ENCODE measurements around the gene DTX4.

Gene DTX4

DNA sequence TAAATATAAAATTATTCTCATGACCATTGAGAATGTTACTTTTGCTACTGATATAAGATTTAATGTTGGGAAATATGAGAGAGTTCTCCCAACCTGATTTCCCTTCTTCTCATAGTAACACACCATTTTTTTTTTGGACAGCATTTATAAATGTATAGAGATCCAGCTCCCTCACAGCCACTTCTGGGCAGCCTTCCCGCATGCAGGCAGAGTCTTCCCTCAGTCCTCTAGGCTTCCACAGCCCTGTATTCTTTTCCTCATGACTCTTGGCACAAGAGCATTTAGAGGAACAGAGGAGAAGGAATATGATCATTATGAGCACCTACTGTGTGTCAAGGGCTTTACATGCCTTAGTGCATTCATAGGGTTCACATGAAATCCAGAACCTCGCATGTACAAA is 9.0 kb downstream of the DTX4 start:
- H3K9ac ChIP-seq (ENCODE audit: low read length), result no peak overlapping the region
- H4K5ac ChIP-seq (ENCODE audit: low read length), result no peak overlapping the region
- no peak overlapping the region for H3K4ac ChIP-seq (ENCODE audit: low read depth, low read length)
- no peak overlapping the region for H3K56ac ChIP-seq (ENCODE audit: low read length)
- no peak overlapping the region for H2BK5ac ChIP-seq (ENCODE audit: low read length)
- H3K79me1 ChIP-seq (ENCODE audit: low read length), result no peaks in the 10 kb centered on the region
- no peak overlapping the region for H3K18ac ChIP-seq (ENCODE audit: low read length)
- no peak for DNase-seq
- H3K36me3 ChIP-seq (ENCODE audit: control insufficient read depth, insufficient read depth, low read length), result no peaks in the 10 kb centered on the region
- no peak overlapping the region for H3K4me3 ChIP-seq (ENCODE audit: low read length)
- H2AK5ac ChIP-seq (ENCODE audit: low read length), result no peak overlapping the region
- H3K79me2 ChIP-seq (ENCODE audit: control insufficient read depth, insufficient read depth, low read length), result no peaks in the 10 kb centered on the region
- H3K27ac ChIP-seq (ENCODE audit: low read depth, low read length), result no peak overlapping the region
- H3K27me3 ChIP-seq (ENCODE audit: insufficient read depth, low read length, poor library complexity), result no peaks in the 10 kb centered on the region
- H3K4me1 ChIP-seq (ENCODE audit: control insufficient read depth, low read depth, low read length), result no peaks in the 10 kb centered on the region
- H3K4me2 ChIP-seq (ENCODE audit: low read length), result no peak overlapping the region
- no CpG with 5 or more reads among the region's 2 CpGs for WGBS (ENCODE audit: extremely low coverage, insufficient coverage, low lambda C conversion rate)
- H4K8ac ChIP-seq (ENCODE audit: low read depth, low read length), result no peak overlapping the region
- no peak overlapping the region for H3K23ac ChIP-seq (ENCODE audit: low read length)
- H2BK120ac ChIP-seq (ENCODE audit: low read depth, low read length), result no peak overlapping the region
- H2BK15ac ChIP-seq (replicated peaks; ENCODE audit: low read depth), result no peak overlapping the region

DNA sequence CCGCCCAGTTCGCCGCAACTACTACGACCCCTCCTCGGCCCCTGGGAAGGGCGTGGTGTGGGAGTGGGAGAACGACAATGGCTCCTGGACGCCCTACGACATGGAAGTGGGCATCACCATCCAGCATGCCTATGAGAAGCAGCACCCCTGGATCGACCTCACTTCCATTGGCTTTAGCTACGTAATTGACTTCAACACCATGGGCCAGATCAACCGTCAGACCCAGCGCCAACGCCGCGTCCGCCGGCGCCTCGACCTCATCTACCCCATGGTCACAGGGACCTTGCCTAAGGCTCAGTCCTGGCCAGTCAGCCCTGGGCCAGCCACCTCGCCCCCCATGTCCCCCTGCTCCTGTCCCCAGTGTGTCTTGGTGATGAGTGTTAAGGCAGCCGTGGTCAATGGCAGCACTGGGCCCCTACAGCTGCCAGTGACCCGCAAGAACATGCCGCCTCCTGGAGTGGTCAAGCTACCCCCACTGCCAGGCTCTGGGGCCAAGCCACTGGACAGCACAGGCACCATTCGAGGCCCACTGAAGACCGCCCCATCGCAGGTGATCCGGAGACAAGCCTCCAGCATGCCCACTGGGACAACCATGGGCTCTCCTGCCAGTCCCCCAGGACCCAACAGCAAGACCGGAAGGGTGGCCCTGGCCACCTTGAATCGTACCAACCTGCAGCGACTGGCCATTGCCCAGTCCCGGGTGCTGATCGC is 10.0 kb downstream of the DTX4 start:
- Histone ChIP-seq H4K8ac (ENCODE audit: low read depth, low read length) (no peak overlapping the region), H2BK120ac (ENCODE audit: low read depth, low read length) (no peak overlapping the region), H3K4ac (ENCODE audit: low read depth, low read length) (no peak overlapping the region), H2BK15ac (replicated peaks; ENCODE audit: low read depth) (no peak overlapping the region), H3K36me3 (ENCODE audit: control insufficient read depth, insufficient read depth, low read length) (no peaks in the 10 kb centered on the region), H3K27ac (ENCODE audit: low read depth, low read length) (no peak overlapping the region), H3K27me3 (ENCODE audit: insufficient read depth, low read length, poor library complexity) (no peaks in the 10 kb centered on the region), H4K5ac (ENCODE audit: low read length) (no peak overlapping the region), H2BK5ac (ENCODE audit: low read length) (no peak overlapping the region), H3K9ac (ENCODE audit: low read length) (no peak overlapping the region), H3K79me1 (ENCODE audit: low read length) (no peaks in the 10 kb centered on the region), H3K18ac (ENCODE audit: low read length) (no peak overlapping the region), H3K4me1 (ENCODE audit: control insufficient read depth, low read depth, low read length) (no peaks in the 10 kb centered on the region), H2AK5ac (ENCODE audit: low read length) (no peak overlapping the region), H3K4me2 (ENCODE audit: low read length) (no peak overlapping the region), H3K56ac (ENCODE audit: low read length) (no peak overlapping the region), H3K79me2 (ENCODE audit: control insufficient read depth, insufficient read depth, low read length) (no peaks in the 10 kb centered on the region), H3K23ac (ENCODE audit: low read length) (no peak overlapping the region), H3K4me3 (ENCODE audit: low read length) (no peak overlapping the region)
- no peak for DNase-seq
- WGBS (ENCODE audit: extremely low coverage, insufficient coverage, low lambda C conversion rate), result no CpG with 5 or more reads among the region's 33 CpGs

DNA sequence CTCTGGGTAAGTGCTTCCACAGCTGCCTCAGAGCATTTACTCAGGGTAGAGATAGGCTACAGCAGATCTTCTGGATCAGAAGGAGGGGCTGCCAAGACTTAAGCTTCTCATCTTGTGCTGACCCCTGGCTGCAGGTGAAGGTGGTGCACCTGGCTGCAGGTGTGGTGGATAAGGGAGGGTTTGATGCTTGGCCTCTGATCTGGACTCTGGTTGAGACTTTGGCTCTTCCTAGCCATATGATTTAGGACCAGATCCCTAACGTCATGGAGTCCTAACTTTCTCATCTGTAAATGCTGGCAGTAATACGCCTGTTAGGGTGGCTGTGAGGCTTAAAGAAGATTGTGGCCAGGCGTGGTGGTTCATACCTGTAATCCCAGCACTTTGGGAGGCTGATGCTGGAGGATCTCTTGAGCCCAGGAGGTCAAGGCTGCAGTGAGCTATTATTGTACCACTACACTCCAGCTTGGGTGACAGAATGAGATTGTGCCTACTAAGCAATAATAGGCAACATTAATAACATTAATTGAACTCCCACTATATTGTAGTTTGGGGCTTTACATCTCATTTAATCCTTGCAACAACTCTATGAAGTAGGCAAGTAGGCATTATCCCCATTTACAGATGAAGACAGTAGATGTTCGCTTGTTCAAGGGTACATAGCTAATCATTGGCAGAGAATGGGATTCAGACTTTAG is 10.7 kb downstream of the DTX4 start:
- H3K56ac ChIP-seq (ENCODE audit: low read length), result no peak overlapping the region
- DNase-seq, result peak; percentile 88
- H3K18ac ChIP-seq (ENCODE audit: low read length), result no peak overlapping the region

DNA sequence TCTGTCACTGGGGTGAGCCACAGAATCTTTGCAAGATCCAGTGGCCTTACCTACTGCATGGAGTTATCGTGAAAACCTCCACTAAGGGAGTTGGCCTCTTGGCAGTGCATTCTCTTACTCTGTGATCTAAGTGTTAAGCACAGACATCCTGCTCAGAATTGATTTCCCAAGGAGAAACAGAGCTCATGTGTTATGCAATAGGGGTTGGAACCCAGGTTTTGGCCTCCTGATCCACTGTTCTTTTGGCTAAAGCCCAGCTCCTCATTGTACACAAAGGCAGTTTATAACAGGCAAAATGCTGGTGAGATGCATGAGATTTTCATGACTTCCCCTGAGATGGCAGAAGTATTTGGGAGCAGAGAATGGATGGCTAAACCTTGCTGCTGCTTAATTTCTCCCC is 11.8 kb downstream of the DTX4 start:
- H3K23ac ChIP-seq (ENCODE audit: low read length), result no peak overlapping the region
- H3K4me1 ChIP-seq (ENCODE audit: control insufficient read depth, low read depth, low read length), result no peaks in the 10 kb centered on the region
- H3K4ac ChIP-seq (ENCODE audit: low read depth, low read length), result no peak overlapping the region
- H3K9ac ChIP-seq (ENCODE audit: low read length), result no peak overlapping the region
- no peaks in the 10 kb centered on the region for H3K36me3 ChIP-seq (ENCODE audit: control insufficient read depth, insufficient read depth, low read length)
- H3K18ac ChIP-seq (ENCODE audit: low read length), result no peak overlapping the region
- H3K27ac ChIP-seq (ENCODE audit: low read depth, low read length), result no peak overlapping the region
- H3K4me3 ChIP-seq (ENCODE audit: low read length), result no peak overlapping the region
- WGBS (ENCODE audit: extremely low coverage, insufficient coverage, low lambda C conversion rate), result no CpG with 5 or more reads among the region's 1 CpG
- no peak overlapping the region for H2AK5ac ChIP-seq (ENCODE audit: low read length)
- no peak overlapping the region for H2BK15ac ChIP-seq (replicated peaks; ENCODE audit: low read depth)
- no peak for DNase-seq
- no peak overlapping the region for H3K56ac ChIP-seq (ENCODE audit: low read length)
- no peaks in the 10 kb centered on the region for H3K79me1 ChIP-seq (ENCODE audit: low read length)
- no peaks in the 10 kb centered on the region for H3K79me2 ChIP-seq (ENCODE audit: control insufficient read depth, insufficient read depth, low read length)
- H3K4me2 ChIP-seq (ENCODE audit: low read length), result no peak overlapping the region
- H4K5ac ChIP-seq (ENCODE audit: low read length), result no peak overlapping the region
- no peaks in the 10 kb centered on the region for H3K27me3 ChIP-seq (ENCODE audit: insufficient read depth, low read length, poor library complexity)
- no peak overlapping the region for H4K8ac ChIP-seq (ENCODE audit: low read depth, low read length)
- no peak overlapping the region for H2BK120ac ChIP-seq (ENCODE audit: low read depth, low read length)
- no peak overlapping the region for H2BK5ac ChIP-seq (ENCODE audit: low read length)

More for the DNA sequence above, 10.7 kb downstream of the DTX4 start:
- Histone ChIP-seq H3K4me1 (ENCODE audit: control insufficient read depth, low read depth, low read length) (no peaks in the 10 kb centered on the region), H3K27me3 (ENCODE audit: insufficient read depth, low read length, poor library complexity) (no peaks in the 10 kb centered on the region), H3K4me2 (ENCODE audit: low read length) (no peak overlapping the region), H3K4me3 (ENCODE audit: low read length) (no peak overlapping the region), H3K79me1 (ENCODE audit: low read length) (no peaks in the 10 kb centered on the region), H4K5ac (ENCODE audit: low read length) (no peak overlapping the region), H2BK15ac (replicated peaks; ENCODE audit: low read depth) (no peak overlapping the region), H2AK5ac (ENCODE audit: low read length) (no peak overlapping the region), H3K9ac (ENCODE audit: low read length) (no peak overlapping the region), H3K27ac (ENCODE audit: low read depth, low read length) (no peak overlapping the region), H3K36me3 (ENCODE audit: control insufficient read depth, insufficient read depth, low read length) (no peaks in the 10 kb centered on the region), H2BK120ac (ENCODE audit: low read depth, low read length) (no peak overlapping the region), H3K23ac (ENCODE audit: low read length) (no peak overlapping the region), H3K4ac (ENCODE audit: low read depth, low read length) (no peak overlapping the region), H4K8ac (ENCODE audit: low read depth, low read length) (no peak overlapping the region), H2BK5ac (ENCODE audit: low read length) (no peak overlapping the region), H3K79me2 (ENCODE audit: control insufficient read depth, insufficient read depth, low read length) (no peaks in the 10 kb centered on the region)
- no CpG with 5 or more reads among the region's 4 CpGs for WGBS (ENCODE audit: extremely low coverage, insufficient coverage, low lambda C conversion rate)

DNA sequence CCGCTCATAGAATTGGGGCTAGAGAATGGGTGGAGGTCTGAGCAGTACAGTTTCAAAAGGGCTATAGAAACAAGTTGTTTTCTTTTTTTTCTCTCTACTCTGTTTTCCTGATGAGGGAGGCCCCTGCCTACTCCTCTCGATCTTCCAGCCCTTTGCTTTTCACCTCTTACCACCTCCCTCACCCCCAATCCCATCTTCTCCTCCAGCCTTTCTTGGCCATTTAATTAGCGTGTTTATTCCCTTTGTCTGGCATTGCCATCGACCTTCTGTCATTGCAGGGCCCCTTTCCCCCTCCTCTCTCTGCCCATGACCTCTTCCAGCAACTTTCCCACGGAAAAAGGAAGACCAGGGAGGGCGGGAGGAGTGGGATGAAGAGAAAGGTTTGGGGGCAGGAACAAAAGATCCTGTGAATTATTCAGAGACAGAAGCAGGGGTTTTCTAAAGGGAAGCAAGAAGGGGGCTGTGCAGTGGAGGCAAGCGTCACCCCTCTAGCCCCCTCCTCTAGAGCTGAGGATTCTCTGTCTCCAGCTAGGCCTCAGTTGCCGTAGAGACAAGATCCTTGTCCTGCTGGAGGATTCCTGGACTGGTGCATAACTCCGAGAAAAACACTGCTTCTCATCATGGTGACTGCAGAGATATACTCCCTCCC is 12.9 kb downstream of the DTX4 start:
- no peak overlapping the region for H3K4me3 ChIP-seq (ENCODE audit: low read length)
- no CpG with 5 or more reads among the region's 9 CpGs for WGBS (ENCODE audit: extremely low coverage, insufficient coverage, low lambda C conversion rate)
- DNase-seq, result no peak
- no peak overlapping the region for H2BK5ac ChIP-seq (ENCODE audit: low read length)
- no peaks in the 10 kb centered on the region for H3K4me1 ChIP-seq (ENCODE audit: control insufficient read depth, low read depth, low read length)
- H4K8ac ChIP-seq (ENCODE audit: low read depth, low read length), result no peak overlapping the region
- no peak overlapping the region for H3K4ac ChIP-seq (ENCODE audit: low read depth, low read length)
- no peaks in the 10 kb centered on the region for H3K79me1 ChIP-seq (ENCODE audit: low read length)
- no peak overlapping the region for H3K56ac ChIP-seq (ENCODE audit: low read length)
- H3K9ac ChIP-seq (ENCODE audit: low read length), result no peak overlapping the region
- no peak overlapping the region for H3K27ac ChIP-seq (ENCODE audit: low read depth, low read length)
- no peaks in the 10 kb centered on the region for H3K79me2 ChIP-seq (ENCODE audit: control insufficient read depth, insufficient read depth, low read length)
- no peak overlapping the region for H2BK15ac ChIP-seq (replicated peaks; ENCODE audit: low read depth)
- no peak overlapping the region for H3K18ac ChIP-seq (ENCODE audit: low read length)
- no peak overlapping the region for H4K5ac ChIP-seq (ENCODE audit: low read length)
- no peak overlapping the region for H2BK120ac ChIP-seq (ENCODE audit: low read depth, low read length)
- no peaks in the 10 kb centered on the region for H3K36me3 ChIP-seq (ENCODE audit: control insufficient read depth, insufficient read depth, low read length)
- H3K27me3 ChIP-seq (ENCODE audit: insufficient read depth, low read length, poor library complexity), result no peaks in the 10 kb centered on the region
- no peak overlapping the region for H2AK5ac ChIP-seq (ENCODE audit: low read length)
- H3K4me2 ChIP-seq (ENCODE audit: low read length), result no peak overlapping the region
- H3K23ac ChIP-seq (ENCODE audit: low read length), result no peak overlapping the region

Measured in mesendoderm (in vitro differentiated cells).